WERI-Rb-1 (cell line): Measurements from ENCODE around the gene OR5V1.
"Not testable (repeated sequence)": the region's sequence is repeated elsewhere in the genome, so short reads cannot be mapped to it uniquely, and the experiment has no call there.

Source experiments
- DNase-seq: peaks from one replicate; pipeline ENCODE4 v3.0.0-alpha.2; 2020
- H3K27ac ChIP-seq: fragments of 250-450 bp; sonication (Bioruptor Pico); 2 replicates; pipeline ENCODE4 v1.5.1; 2020; ENCODE audit warnings: mild to moderate bottlenecking, moderate library complexity
- H3K27me3 ChIP-seq: fragments of 250-450 bp; sonication (Bioruptor Pico); 2 replicates; pipeline ENCODE4 v1.5.1; 2021; ENCODE audit warnings: mild to moderate bottlenecking, low read depth, moderate library complexity; ENCODE audit not compliant: insufficient read depth, severe bottlenecking
- H3K36me3 ChIP-seq: fragments of 250-450 bp; sonication (Bioruptor Pico); 2 replicates; pipeline ENCODE4 v1.5.1; 2020; ENCODE audit warnings: mild to moderate bottlenecking, moderate library complexity
- H3K4me3 ChIP-seq: 2 replicates; pipeline ENCODE4 v1.5.1; 2011; ENCODE audit warnings: low read depth, mild to moderate bottlenecking, control low read depth, low read length
- H3K9me3 ChIP-seq: fragments of 250-450 bp; sonication (Bioruptor Pico); 2 replicates; pipeline ENCODE4 v1.5.1; 2021; ENCODE audit warnings: mild to moderate bottlenecking, moderate library complexity; ENCODE audit not compliant: severe bottlenecking
- TF ChIP-seq, protein P1 (sequence below): IDR thresholded peaks from 2 replicates; pipeline ENCODE4 v1.5.1; 2011; ENCODE audit warnings: low read depth, mild to moderate bottlenecking, control low read depth, inconsistent platforms, low read length

The OR5V1 gene

GRCh38 chr6:29376003-29376402, 7.3 kb upstream of the OR5V1 start:
- no peak overlapping the region for H3K4me3 ChIP-seq
- TF ChIP-seq, protein P1, sequence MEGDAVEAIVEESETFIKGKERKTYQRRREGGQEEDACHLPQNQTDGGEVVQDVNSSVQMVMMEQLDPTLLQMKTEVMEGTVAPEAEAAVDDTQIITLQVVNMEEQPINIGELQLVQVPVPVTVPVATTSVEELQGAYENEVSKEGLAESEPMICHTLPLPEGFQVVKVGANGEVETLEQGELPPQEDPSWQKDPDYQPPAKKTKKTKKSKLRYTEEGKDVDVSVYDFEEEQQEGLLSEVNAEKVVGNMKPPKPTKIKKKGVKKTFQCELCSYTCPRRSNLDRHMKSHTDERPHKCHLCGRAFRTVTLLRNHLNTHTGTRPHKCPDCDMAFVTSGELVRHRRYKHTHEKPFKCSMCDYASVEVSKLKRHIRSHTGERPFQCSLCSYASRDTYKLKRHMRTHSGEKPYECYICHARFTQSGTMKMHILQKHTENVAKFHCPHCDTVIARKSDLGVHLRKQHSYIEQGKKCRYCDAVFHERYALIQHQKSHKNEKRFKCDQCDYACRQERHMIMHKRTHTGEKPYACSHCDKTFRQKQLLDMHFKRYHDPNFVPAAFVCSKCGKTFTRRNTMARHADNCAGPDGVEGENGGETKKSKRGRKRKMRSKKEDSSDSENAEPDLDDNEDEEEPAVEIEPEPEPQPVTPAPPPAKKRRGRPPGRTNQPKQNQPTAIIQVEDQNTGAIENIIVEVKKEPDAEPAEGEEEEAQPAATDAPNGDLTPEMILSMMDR, result 0 out of 2 replicates have a peak, but pooled peaks have one; percentile 19
- no peaks in the 10 kb centered on the region for H3K36me3 ChIP-seq
- no peak for DNase-seq
- no peak overlapping the region for H3K27ac ChIP-seq
- H3K9me3 ChIP-seq, result no peaks in the 10 kb centered on the region
- H3K27me3 ChIP-seq, result peaks cover 67% of the 10 kb centered on the region

DNA sequence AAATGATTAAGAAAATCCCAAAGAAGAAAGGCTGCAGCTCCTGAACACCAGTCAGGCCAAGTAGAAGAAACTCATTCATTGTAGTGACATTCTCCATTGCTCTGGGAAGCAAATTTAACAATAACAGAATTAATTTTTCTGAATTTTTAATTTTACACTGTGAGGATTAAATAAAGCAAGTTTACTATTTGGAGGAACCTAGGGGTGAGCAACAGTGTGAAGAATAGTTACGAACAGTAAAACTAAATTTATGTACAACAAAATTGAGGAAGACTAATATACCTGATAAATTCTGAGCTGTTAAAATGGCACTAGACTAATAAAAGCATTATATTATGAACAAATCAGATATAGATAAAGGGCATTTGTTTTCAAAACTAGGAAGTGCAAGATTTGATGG, 6.5 kb upstream of the OR5V1 start, which contains the start of gene OR12D3:
TSS of gene OR12D3 (minus strand) at position 101 of the 400 bp plus-strand sequence. CDS start at position 97, 4 bp downstream.
- H3K36me3 ChIP-seq, result no peaks in the 10 kb centered on the region
- H3K27ac ChIP-seq, result no peak within 1 kb of the TSS
- no peak for DNase-seq
- peaks cover 63% of the 10 kb centered on the region for H3K27me3 ChIP-seq
- no peak within 1 kb of the TSS for H3K4me3 ChIP-seq
- TF ChIP-seq, protein P1, result no peak
- no peaks in the 10 kb centered on the region for H3K9me3 ChIP-seq

- no peak for DNase-seq
- Histone ChIP-seq H3K36me3 (no peaks in the 10 kb centered on the region), H3K9me3 (peaks cover 2% of the 10 kb centered on the region), H3K27me3 (peaks cover 95% of the 10 kb centered on the region), H3K4me3 (no peak overlapping the region), H3K27ac (no peak overlapping the region)
- TF ChIP-seq, protein P1, result peak; percentile 25; the same call in 1 of the 2 replicates
These were observed 13.1 kb downstream of the OR5V1 start for GRCh38 chr6:29355603-29356002.

DNA sequence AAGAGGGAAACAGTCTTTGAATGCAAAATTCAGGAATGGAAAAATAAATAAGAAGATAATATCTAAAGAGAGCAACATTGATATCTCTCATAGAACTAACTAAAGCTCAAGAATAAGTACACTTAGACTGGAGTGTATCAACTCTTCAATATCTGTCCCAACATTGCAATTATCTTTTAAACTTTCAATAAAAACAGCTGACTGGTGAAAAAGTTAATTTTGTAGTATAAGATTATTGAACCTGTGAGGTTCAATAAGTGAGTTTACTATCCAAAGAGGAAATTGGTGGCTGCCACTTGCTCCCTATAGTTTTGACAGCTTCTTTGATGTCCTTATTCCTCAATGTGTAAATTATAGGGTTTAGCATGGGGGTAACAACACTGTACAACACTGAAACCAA, 13.7 kb downstream of the OR5V1 start:
- Histone ChIP-seq H3K27me3 (peaks cover 92% of the 10 kb centered on the region), H3K36me3 (no peaks in the 10 kb centered on the region), H3K9me3 (peaks cover 2% of the 10 kb centered on the region), H3K27ac (no peak overlapping the region), H3K4me3 (no peak overlapping the region)
- TF ChIP-seq, protein P1, result no peak
- no peak for DNase-seq

DNA sequence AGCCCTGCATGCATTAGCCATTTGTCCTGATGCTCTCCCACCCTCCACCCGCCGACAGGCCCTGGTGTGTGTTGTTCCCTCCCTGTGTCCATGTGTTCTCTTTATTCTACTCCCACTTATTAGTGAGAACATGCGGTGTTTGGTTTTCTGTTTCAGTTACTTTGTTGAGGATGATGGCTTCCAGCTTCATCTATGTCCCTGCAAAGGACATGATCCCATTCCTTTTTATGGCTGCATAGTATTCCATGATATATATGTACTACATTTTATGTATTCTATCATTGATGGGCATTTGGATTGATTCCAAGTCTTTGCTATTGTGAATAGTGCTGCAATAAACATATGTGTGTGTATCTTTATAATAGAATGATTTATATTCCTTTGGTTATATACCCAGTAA, 19.3 kb downstream of the OR5V1 start:
- H3K27ac ChIP-seq, H3K4me3 ChIP-seq, DNase-seq, H3K9me3 ChIP-seq, H3K36me3 ChIP-seq: not testable (repeated sequence)
- H3K27me3 ChIP-seq, result peaks cover 91% of the 10 kb centered on the region

DNA sequence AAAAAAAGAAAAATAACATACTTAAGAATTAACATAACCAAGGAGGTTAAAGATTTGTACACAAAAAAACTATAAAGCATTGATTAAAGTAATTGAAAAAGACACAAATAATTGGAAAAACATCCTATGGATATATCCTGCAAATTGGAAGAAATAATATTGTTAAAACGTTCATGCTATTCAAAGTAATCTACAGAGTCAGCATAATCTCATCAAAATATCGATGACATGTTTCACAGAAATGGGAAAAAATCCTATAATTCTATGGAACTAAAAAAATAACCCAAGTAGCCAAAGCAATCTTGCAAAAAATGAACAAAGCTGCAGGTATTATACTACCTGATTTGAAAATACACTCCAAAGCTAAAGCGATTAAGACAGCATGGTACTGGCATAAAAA, 23.3 kb downstream of the OR5V1 start:
- Histone ChIP-seq H3K36me3 (no peaks in the 10 kb centered on the region), H3K27me3 (peaks cover 78% of the 10 kb centered on the region), H3K27ac (no peak overlapping the region), H3K9me3 (peaks cover 3% of the 10 kb centered on the region), H3K4me3 (no peak overlapping the region)
- TF ChIP-seq, protein P1, result no peak
- DNase-seq, result no peak
